Esophagus squamous epithelium (tissue), 5 donors: ENCODE data around the gene TTLL3. TPM values are rescaled to one million over a fixed set of nuclear protein-coding genes. Genes with fewer than 3 reads are reported as not detected.

ENCODE experiments used
- DNase-seq: peaks from one replicate; lab custom pipeline; 2025; lab: John Stamatoyannopoulos, UW
- H3K27ac ChIP-seq, 4 donors: fragments of 200-600 bp; sonication (generic); one replicate each; pipeline ENCODE4 v1.5.1; 2016 to 2019; ENCODE audit warnings: mild to moderate bottlenecking in 1 of 4
- H3K27me3 ChIP-seq, 4 donors: fragments of 200-600 bp; sonication (generic); 1 replicate in 3 of 4; 2 replicates in 1 of 4; pipeline versions ENCODE4 v1.5.1 to v1.6.0; 2017 to 2021; ENCODE audit warnings: antibody characterized with exemption in 1 of 4
- H3K36me3 ChIP-seq, 3 donors: fragments of 200-600 bp; sonication (generic); one replicate each; pipeline ENCODE4 v1.5.1; 2016 to 2019
- H3K4me1 ChIP-seq, 3 donors: fragments of 200-600 bp; sonication (generic); one replicate each; pipeline ENCODE4 v1.5.1; 2017 to 2019
- H3K4me3 ChIP-seq, 4 donors: fragments of 200-600 bp; sonication (generic); 1 replicate in 3 of 4; 2 replicates in 1 of 4; pipeline ENCODE4 v1.5.1; 2016 to 2019; ENCODE audit warnings: mild to moderate bottlenecking in 2 of 4, moderate library complexity in 1 of 4
- H3K9me3 ChIP-seq, 3 donors: fragments of 200-600 bp; sonication (generic); one replicate each; pipeline ENCODE4 v1.5.1; 2016 to 2019
- CTCF ChIP-seq, 6 experiments: fragments of 450-650 bp in 4 of 6; fragments of 200-600 bp in 2 of 6; sonication (generic) in 2 of 6; IDR thresholded peaks; one replicate each; pipeline ENCODE4 v1.5.1; 2016 to 2019; ENCODE audit warnings: antibody characterized with exemption in 6 of 6, mild to moderate bottlenecking in 4 of 6, moderate library complexity in 4 of 6
- POLR2A ChIP-seq, 4 donors: fragments of 450-650 bp; IDR thresholded peaks; one replicate each; pipeline ENCODE4 v1.6.1; 2017; ENCODE audit warnings: antibody characterized with exemption in 4 of 4, mild to moderate bottlenecking in 4 of 4, moderate library complexity in 3 of 4
- WGBS, 2 donors: methylation state at CpG; one replicate each; pipeline ENCODE4 v1.1.5; 2018; 5-methylcytosine and 5-hydroxymethylcytosine counted together
- intact Hi-C: fragments of 100-400 bp; cut with DNase I; formaldehyde crosslinking; loops from one replicate; pipeline ENCODE4 v1.15.0; 2022
- total RNA-seq, 4 donors: library from RNA; depleted of rRNA; stranded (reverse); fragments of >200 nt; gene quantifications; one replicate each; pipeline ENCODE4 v1.1.0, GENCODE V29; 2016
- donor health status: DM: yes; HTN: yes; CAD: no.

TTLL3 gene
- total RNA-seq, 4 donors from 2014 or later, result 7.6 to 29.2 (median 10.2) TPM

DNA sequence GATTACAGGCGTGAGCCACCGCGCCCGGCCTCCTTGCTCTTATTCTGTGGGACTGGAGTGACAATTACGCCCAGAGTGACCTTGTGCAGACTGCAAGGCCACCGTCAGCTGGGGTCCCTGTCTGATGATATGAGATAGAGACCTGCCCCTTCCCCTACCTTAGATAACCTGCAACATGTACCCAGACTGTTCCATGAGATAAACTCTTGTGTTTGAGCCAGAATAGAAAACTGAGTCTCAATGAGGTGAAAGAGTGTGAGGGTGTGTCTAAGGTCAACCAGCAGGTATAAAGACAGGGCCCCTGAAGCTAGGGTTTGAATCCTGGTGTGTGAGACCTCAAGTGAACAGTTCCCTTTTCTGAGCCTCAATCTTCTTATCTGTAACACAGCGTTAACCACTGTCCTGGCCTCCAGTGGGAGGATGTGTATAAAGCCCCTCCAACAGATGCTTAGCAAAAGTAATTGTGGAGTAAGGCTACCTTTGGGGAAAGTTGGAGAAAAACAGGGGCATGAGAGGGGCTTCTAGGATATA is 23.8 kb upstream of the TTLL3 start:
- TF ChIP-seq POLR2A (IDR thresholded peaks at IDR 0.05) (no peak), CTCF (IDR thresholded peaks at IDR 0.05) (no peak)
- H3K27me3 ChIP-seq, result no peaks in the 10 kb centered on the region
- H3K27ac ChIP-seq, result no peak overlapping the region
- 98 to 100% methylated on average over 1 to 7 of the region's 7 CpGs for WGBS, 2 donors
- peaks cover 2 to 26% (median 6%) of the 10 kb centered on the region in 3 donors for H3K4me1 ChIP-seq
- no peak overlapping the region for H3K4me3 ChIP-seq
- H3K9me3 ChIP-seq, result no peaks in the 10 kb centered on the region
- peaks cover 5 to 100% (median 23%) of the 10 kb centered on the region in 3 donors for H3K36me3 ChIP-seq
- DNase-seq, result no peak
- intact Hi-C loops, result no loop called here

- Histone ChIP-seq H3K4me1 (peaks cover 8 to 27% (median 12%) of the 10 kb centered on the region in 3 donors), H3K27me3 (no peaks in the 10 kb centered on the region), H3K9me3 (no peaks in the 10 kb centered on the region), H3K36me3 (peaks cover 5 to 92% (median 23%) of the 10 kb centered on the region in 3 donors), H3K4me3 (no peak overlapping the region), H3K27ac (no peak overlapping the region)
- intact Hi-C loops, result no loop called here
- no peak for DNase-seq
- 75 to 78% methylated on average over 8 to 9 of the region's 13 CpGs for WGBS, 2 donors
- TF ChIP-seq POLR2A (IDR thresholded peaks at IDR 0.05), result no peak
- TF ChIP-seq CTCF (IDR thresholded peaks at IDR 0.05), result peak in 3 of 6 experiments; percentile 18 to 39 (median 19)
Observed at GRCh38 chr3:9786825-9787669, 23.0 kb upstream of the TTLL3 start.

DNA sequence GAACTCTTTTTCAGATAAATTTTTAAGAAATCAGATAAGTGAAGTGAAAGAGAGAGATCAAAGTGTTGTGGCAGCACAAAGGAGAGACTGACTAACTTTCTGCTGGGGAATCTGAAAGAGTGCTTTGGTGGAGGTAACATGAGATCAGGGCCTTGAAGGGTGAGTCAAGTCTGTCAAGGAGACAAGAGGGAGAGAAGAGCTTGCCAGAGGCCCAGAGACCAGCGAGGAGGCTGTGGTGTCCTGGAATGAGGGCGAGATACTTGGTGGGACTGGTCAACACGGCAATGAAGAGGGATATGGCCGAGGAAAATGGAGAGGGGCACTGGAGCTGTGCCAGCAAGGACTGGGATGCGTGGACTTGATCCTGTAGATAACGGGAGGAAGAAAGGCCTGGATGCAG is 22.3 kb upstream of the TTLL3 start:
- H3K9me3 ChIP-seq, result no peaks in the 10 kb centered on the region
- no peak overlapping the region for H3K4me3 ChIP-seq
- H3K27ac ChIP-seq, result no peak overlapping the region
- TF ChIP-seq POLR2A (IDR thresholded peaks at IDR 0.05), result no peak
- no peak for TF ChIP-seq CTCF (IDR thresholded peaks at IDR 0.05)
- no peaks in the 10 kb centered on the region for H3K27me3 ChIP-seq
- H3K4me1 ChIP-seq, result peaks cover 8 to 22% (median 12%) of the 10 kb centered on the region in 3 donors
- DNase-seq, result no peak
- 81 to 82% methylated on average over 6 of the region's 6 CpGs for WGBS, 2 donors
- H3K36me3 ChIP-seq, result peaks cover 5 to 86% (median 23%) of the 10 kb centered on the region in 3 donors
- intact Hi-C loops, result no loop called here

DNA sequence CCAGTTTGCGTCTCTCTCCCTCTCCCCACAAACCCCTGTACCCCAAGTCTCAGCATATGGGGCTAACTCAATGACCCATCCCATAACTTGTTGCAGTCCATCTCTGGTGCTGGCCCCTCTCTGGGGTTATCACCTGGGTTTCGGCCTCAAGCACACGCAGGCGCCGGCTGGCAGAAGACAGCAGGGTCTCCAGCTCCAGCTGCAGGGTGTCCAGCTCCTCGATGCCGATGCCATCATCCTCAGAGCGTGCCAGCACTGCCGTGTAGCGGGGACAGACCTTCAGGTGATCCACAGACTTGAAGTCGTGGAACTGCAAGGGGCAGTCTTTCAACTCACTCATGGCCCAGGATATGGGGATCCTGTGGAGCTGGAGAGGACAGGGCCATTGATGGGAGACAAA is 18.9 kb upstream of the TTLL3 start:
- Histone ChIP-seq H3K27me3 (no peaks in the 10 kb centered on the region), H3K27ac (peak overlapping the region in 3 of 4 donors; percentile 98 to 100 (median 99)), H3K4me1 (peaks cover 17 to 50% (median 26%) of the 10 kb centered on the region in 3 donors), H3K4me3 (no peak overlapping the region), H3K36me3 (peaks cover 0 to 69% (median 16%) of the 10 kb centered on the region in 3 donors), H3K9me3 (no peaks in the 10 kb centered on the region)
- no peak for DNase-seq
- no peak for TF ChIP-seq POLR2A (IDR thresholded peaks at IDR 0.05)
- no peak for TF ChIP-seq CTCF (IDR thresholded peaks at IDR 0.05)
- intact Hi-C loops, result no loop called here
- 88 to 98% methylated on average over 8 of the region's 11 CpGs for whole genome bisulfite sequencing, 2 donors
